CD4-positive, alpha-beta T cell (primary cell): ENCODE measurements around the gene CCL1. TPM values are rescaled to one million over a fixed set of nuclear protein-coding genes. Genes with fewer than 3 reads are reported as not detected.

Experiments used
- ATAC-seq: fragments of 200-7000 bp; cut with Tn5 transposase; one replicate; pipeline ENCODE4 v1.10.0; 2022; ENCODE audit warnings: mild to moderate bottlenecking; ENCODE audit not compliant: poor library complexity
- CTCF ChIA-PET: fragments of 350-600 bp; sonication (Branson Sonifier 250); formaldehyde crosslinking; loops from one replicate; lab custom pipeline; 2021; ENCODE audit warnings: antibody characterized with exemption, inconsistent platforms; lab: Charles Lee
- POLR2A ChIA-PET: fragments of 350-600 bp; sonication (Branson Sonifier 250); formaldehyde crosslinking; loops from one replicate; lab custom pipeline; 2021; ENCODE audit warnings: antibody characterized with exemption, inconsistent platforms; lab: Charles Lee
- DNase-seq, 14 experiments: peaks; one replicate each; pipeline ENCODE4 v3.0.0-alpha.2; 2013 to 2020; ENCODE audit warnings: mixed read lengths in 2 of 14
- H3K27ac ChIP-seq, 2 donors: one replicate each; pipeline versions ENCODE4 v1.5.1 to v1.7.0; 2013; ENCODE audit warnings: low read length in 2 of 2, low read depth in 1 of 2, mild to moderate bottlenecking in 1 of 2
- H3K27me3 ChIP-seq, 2 experiments: 1 replicate in 1 of 2; 2 replicates in 1 of 2; pipeline versions ENCODE4 v1.6.1 to v1.7.0; 2013; ENCODE audit warnings: low read length in 2 of 2, control low read depth in 1 of 2, mild to moderate bottlenecking in 1 of 2, moderate library complexity in 1 of 2; ENCODE audit not compliant: insufficient read depth in 2 of 2, control insufficient read depth in 1 of 2
- H3K36me3 ChIP-seq: one replicate; pipeline ENCODE4 v1.6.1; 2013; ENCODE audit warnings: low read length, control low read depth; ENCODE audit not compliant: insufficient read depth
- H3K4me1 ChIP-seq: one replicate; pipeline ENCODE4 v1.6.1; 2013; ENCODE audit warnings: low read length, control low read depth; ENCODE audit not compliant: insufficient read depth
- H3K4me3 ChIP-seq: one replicate; pipeline ENCODE4 v1.5.1; 2013; ENCODE audit warnings: mild to moderate bottlenecking, low read length, moderate library complexity
- H3K9me3 ChIP-seq, 2 experiments: 1 replicate in 1 of 2; 2 replicates in 1 of 2; pipeline versions ENCODE4 v1.6.1 to v1.7.0; 2013; ENCODE audit warnings: low read length in 2 of 2, mild to moderate bottlenecking in 2 of 2, control low read depth in 1 of 2, moderate library complexity in 1 of 2; ENCODE audit not compliant: control insufficient read depth in 1 of 2, insufficient read depth in 1 of 2
- H3K27ac Mint-ChIP-seq: one replicate; pipeline ENCODE4 v1.8.0; 2020; ENCODE audit warnings: mixed read lengths
- H3K27me3 Mint-ChIP-seq: one replicate; pipeline ENCODE4 v1.8.0; 2021; ENCODE audit warnings: mixed read lengths
- H3K36me3 Mint-ChIP-seq: one replicate; pipeline ENCODE4 v1.8.0; 2021; ENCODE audit warnings: low read depth, mixed read lengths
- H3K4me1 Mint-ChIP-seq: one replicate; pipeline ENCODE4 v1.8.0; 2021; ENCODE audit warnings: low read depth, mixed read lengths
- H3K4me3 Mint-ChIP-seq: one replicate; pipeline ENCODE4 v1.8.0; 2020; ENCODE audit warnings: mild to moderate bottlenecking, mixed read lengths
- H3K9me3 Mint-ChIP-seq: one replicate; pipeline ENCODE4 v1.8.0; 2020; ENCODE audit warnings: mixed read lengths
- intact Hi-C, 2 experiments: fragments of 100-400 bp; cut with DNase I in 1 of 2; cut with micrococcal nuclease in 1 of 2; formaldehyde crosslinking; loops; one replicate each; pipeline versions ENCODE4 v1.15.1 to v1.9.0; 2023 to 2025; cut with DNase I, micrococcal nuclease
- total RNA-seq, 174 experiments: library from RNA in 2 of 174; stranded (reverse) in 2 of 174; gene quantifications; one replicate each; pipeline ENCODE4 v1.2.3 and lab custom pipeline; 2021 to 2026
- TF ChIP-seq, protein P1 (sequence below): fragments of 200-600 bp; IDR thresholded peaks from one replicate; pipeline ENCODE4 v1.8.0; 2022; ENCODE audit warnings: antibody characterized with exemption, mild to moderate bottlenecking

CCL1 gene
- total RNA-seq, 2 experiments from 2014 or later: not detected

DNA sequence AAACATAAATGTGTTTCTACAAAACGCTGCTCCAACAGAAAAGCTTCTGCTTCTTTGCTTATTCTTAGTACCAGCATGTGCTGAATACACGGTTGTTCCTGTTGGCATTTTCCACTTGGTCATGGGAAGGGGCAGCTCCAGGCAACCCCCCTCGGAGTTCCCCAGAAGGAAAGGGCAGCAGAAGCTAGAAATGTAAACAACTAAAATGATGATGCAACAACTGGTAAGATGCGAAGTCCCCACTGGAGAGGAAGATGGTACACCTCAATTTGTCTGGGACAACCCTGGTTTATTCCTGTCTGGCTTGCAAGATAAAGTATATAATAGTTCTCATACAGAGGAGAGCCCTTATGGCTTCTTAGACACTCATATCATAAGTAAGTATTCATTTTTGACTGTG lies 16.0 kb downstream of the CCL1 start:
- Histone ChIP-seq H3K4me1 (no peaks in the 10 kb centered on the region), H3K9me3 (no peaks in the 10 kb centered on the region), H3K27ac (no peak overlapping the region), H3K36me3 (no peaks in the 10 kb centered on the region), H3K27me3 (peaks cover 0 to 25% of the 10 kb centered on the region in 2 experiments), H3K4me3 (no peak overlapping the region)
- TF ChIP-seq, protein P1, sequence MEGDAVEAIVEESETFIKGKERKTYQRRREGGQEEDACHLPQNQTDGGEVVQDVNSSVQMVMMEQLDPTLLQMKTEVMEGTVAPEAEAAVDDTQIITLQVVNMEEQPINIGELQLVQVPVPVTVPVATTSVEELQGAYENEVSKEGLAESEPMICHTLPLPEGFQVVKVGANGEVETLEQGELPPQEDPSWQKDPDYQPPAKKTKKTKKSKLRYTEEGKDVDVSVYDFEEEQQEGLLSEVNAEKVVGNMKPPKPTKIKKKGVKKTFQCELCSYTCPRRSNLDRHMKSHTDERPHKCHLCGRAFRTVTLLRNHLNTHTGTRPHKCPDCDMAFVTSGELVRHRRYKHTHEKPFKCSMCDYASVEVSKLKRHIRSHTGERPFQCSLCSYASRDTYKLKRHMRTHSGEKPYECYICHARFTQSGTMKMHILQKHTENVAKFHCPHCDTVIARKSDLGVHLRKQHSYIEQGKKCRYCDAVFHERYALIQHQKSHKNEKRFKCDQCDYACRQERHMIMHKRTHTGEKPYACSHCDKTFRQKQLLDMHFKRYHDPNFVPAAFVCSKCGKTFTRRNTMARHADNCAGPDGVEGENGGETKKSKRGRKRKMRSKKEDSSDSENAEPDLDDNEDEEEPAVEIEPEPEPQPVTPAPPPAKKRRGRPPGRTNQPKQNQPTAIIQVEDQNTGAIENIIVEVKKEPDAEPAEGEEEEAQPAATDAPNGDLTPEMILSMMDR: no peak
- Mint-ChIP-seq H3K4me3 (no peak overlapping the region), H3K4me1 (no peaks in the 10 kb centered on the region), H3K27ac (no peak overlapping the region), H3K27me3 (peaks cover 37% of the 10 kb centered on the region), H3K9me3 (no peaks in the 10 kb centered on the region), H3K36me3 (no peaks in the 10 kb centered on the region)
- intact Hi-C loops: no loop called here
- ChIA-PET POLR2A (no interaction called here), CTCF (no interaction called here)
- DNase-seq (no peak), ATAC-seq (no peak)

DNA sequence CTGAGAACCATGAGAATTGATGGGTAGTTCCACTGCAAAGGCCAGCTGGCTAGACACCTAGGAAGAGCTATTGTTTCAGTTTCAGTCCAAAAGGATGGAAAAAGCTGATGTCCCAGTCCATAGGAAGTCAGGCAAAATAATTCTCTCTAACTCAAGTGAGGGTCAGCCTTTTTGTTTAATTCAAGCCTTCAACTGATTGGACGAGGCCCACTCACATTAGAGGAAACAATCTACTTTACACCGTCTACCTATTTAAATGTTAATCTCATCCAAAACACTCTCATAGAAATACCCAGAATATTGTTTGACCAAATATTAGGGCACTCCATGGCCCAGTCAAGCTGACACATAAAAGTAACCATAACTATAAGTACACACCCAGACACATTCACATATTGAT lies 21.1 kb downstream of the CCL1 start:
- Mint-ChIP-seq H3K9me3 (no peaks in the 10 kb centered on the region), H3K4me1 (no peaks in the 10 kb centered on the region), H3K4me3 (no peak overlapping the region), H3K27me3 (peaks cover 56% of the 10 kb centered on the region), H3K36me3 (no peaks in the 10 kb centered on the region), H3K27ac (no peak overlapping the region)
- Histone ChIP-seq H3K4me3 (no peak overlapping the region), H3K9me3 (no peaks in the 10 kb centered on the region), H3K27me3 (peaks cover 0 to 19% of the 10 kb centered on the region in 2 experiments), H3K4me1 (no peaks in the 10 kb centered on the region), H3K36me3 (no peaks in the 10 kb centered on the region), H3K27ac (no peak overlapping the region)
- POLR2A ChIA-PET: no interaction called here
- TF ChIP-seq, protein P1: no peak
- ATAC-seq (no peak), DNase-seq (no peak)
- CTCF ChIA-PET: no interaction called here
- intact Hi-C loops: no loop called here

DNA sequence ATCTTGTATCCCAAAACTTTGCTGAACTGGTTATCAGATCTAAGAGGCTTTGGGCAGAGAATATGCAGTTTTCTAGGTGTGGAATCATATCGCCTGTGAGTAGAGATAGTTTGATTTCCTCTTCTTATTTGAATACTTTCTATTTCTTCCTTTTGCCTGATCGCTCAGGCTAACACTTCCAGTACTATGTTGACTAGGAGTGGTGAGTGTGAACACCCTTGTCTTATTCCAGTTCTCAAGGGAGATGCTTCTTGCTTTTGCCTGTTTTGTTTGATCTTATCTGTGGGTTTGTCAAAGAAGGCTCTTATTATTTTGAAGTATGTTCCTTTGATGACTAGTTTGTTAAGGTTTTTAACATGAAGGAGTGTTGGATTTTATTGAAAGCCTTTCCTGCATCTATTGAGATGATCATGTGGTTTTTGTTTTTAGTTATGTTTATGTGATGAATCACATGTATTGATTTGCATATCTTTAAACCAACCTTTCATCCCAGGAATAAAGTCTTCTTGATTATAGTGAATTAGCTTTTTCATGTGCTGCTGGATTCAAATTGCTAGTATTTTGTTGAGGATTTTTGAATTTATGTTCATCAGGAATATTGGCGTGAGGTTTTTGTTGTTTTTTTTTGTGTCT lies 23.8 kb downstream of the CCL1 start:
- Mint-ChIP-seq H3K27ac (no peak overlapping the region), H3K4me1 (no peaks in the 10 kb centered on the region), H3K27me3 (peaks cover 60% of the 10 kb centered on the region), H3K9me3 (no peaks in the 10 kb centered on the region), H3K36me3 (no peaks in the 10 kb centered on the region), H3K4me3 (no peak overlapping the region)
- Histone ChIP-seq H3K36me3 (no peaks in the 10 kb centered on the region), H3K27ac (no peak overlapping the region), H3K4me1 (no peaks in the 10 kb centered on the region), H3K27me3 (peaks cover 0 to 12% of the 10 kb centered on the region in 2 experiments), H3K4me3 (no peak overlapping the region), H3K9me3 (no peaks in the 10 kb centered on the region)
- intact Hi-C loops: no loop called here
- ATAC-seq: no peak
- ChIA-PET CTCF (no interaction called here), POLR2A (no interaction called here)
- no peak for DNase-seq
- TF ChIP-seq, protein P1: no peak
